Measurements from ENCODE around the gene SIAH1. TPM values are rescaled to one million over a fixed set of nuclear protein-coding genes. Genes with fewer than 3 reads are reported as not detected.
"Not testable (repeated sequence)": the region's sequence is repeated elsewhere in the genome, so short reads cannot be mapped to it uniquely, and the experiment has no call there.

Gene SIAH1
- total and polyA plus RNA-seq, 9 of the 15 experiments (the other 6 are each of a cell fraction or from before 2014, with no cell fraction given), result 4.1 to 14.3 (median 12.5) TPM

GRCh38 chr16:48371393-48371780 lies 13.8 kb downstream of the SIAH1 start (continued):
- no peak for TF ChIP-seq FIP1L1 (IDR thresholded peaks at IDR 0.05; ENCODE audit: low read depth, low read length, poor library complexity, severe bottlenecking)
- TF ChIP-seq, protein P1, sequence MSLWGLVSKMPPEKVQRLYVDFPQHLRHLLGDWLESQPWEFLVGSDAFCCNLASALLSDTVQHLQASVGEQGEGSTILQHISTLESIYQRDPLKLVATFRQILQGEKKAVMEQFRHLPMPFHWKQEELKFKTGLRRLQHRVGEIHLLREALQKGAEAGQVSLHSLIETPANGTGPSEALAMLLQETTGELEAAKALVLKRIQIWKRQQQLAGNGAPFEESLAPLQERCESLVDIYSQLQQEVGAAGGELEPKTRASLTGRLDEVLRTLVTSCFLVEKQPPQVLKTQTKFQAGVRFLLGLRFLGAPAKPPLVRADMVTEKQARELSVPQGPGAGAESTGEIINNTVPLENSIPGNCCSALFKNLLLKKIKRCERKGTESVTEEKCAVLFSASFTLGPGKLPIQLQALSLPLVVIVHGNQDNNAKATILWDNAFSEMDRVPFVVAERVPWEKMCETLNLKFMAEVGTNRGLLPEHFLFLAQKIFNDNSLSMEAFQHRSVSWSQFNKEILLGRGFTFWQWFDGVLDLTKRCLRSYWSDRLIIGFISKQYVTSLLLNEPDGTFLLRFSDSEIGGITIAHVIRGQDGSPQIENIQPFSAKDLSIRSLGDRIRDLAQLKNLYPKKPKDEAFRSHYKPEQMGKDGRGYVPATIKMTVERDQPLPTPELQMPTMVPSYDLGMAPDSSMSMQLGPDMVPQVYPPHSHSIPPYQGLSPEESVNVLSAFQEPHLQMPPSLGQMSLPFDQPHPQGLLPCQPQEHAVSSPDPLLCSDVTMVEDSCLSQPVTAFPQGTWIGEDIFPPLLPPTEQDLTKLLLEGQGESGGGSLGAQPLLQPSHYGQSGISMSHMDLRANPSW (CRISPR knock-in tag; IDR thresholded peaks at IDR 0.05), result no peak
- no peak for TF ChIP-seq NRF1 (conservative IDR thresholded peaks at IDR 0.05 in 1 of 2, IDR thresholded peaks at IDR 0.05 in 1 of 2)
- TF ChIP-seq EHMT2 (IDR thresholded peaks at IDR 0.05), result no peak
- TF ChIP-seq ZNF165 (CRISPR knock-in tag; IDR thresholded peaks at IDR 0.05; ENCODE audit: borderline replicate concordance), result no peak
- no peak for TF ChIP-seq PHF20 (IDR thresholded peaks at IDR 0.05; ENCODE audit: partially characterized antibody)

DNA sequence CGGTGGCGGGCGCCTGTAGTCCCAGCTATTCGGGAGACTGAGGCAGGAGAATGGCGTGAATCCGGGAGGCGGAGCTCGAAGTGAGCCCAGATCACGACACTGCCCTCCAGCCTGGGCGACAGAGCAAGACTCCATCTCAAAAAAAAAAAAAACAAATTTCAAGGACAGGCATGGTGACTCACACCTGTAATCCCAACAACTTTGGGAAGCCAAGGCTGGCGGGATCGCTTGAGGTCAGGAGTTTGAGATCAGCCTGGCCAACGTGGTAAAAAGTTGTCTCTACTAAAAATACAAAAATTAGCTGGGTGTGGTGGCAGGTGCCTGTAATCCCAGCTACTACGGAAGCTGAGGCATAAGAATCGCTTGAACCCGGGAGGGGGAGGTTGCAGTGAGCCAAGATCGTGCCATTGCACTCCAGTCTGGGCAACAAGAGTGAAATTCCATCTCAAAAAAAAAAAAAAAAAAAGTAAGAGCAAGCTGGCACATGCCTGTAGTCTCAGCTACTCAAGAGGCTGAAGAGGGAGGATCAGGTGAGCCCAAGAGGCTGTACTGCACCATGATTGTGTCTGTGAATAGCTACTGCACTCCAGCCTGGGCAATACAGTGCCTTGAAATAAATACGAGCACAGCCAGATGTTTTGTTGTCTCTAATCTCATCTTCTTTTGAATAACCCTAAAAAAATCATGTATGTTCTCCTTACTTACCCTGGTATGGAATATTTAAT lies 14.4 kb downstream of the SIAH1 start:
- H3K4me3 ChIP-seq; H3K27ac ChIP-seq (ENCODE audit: extremely low read depth, low read depth, low read length); H3K9me1 ChIP-seq (ENCODE audit: control insufficient read depth, insufficient read depth, low read length); intact Hi-C loops (cut with micrococcal nuclease); H3K9ac ChIP-seq (ENCODE audit: insufficient read depth in 1 of 2, low read depth in 2 of 2, low read length in 2 of 2); H3K9me3 ChIP-seq (replicated peaks; ENCODE audit: control insufficient read depth, insufficient read depth, low read depth, low read length); BruUV-seq (replicated peaks); H3K36me3 ChIP-seq (ENCODE audit: control insufficient read depth, insufficient read depth, low read length); H3K4me2 ChIP-seq (ENCODE audit: insufficient read depth, low read length); CTCF ChIA-PET (ENCODE audit: low intra/inter-chr PET ratio); H3K27me3 ChIP-seq (ENCODE audit: control insufficient read depth in 2 of 2, insufficient read depth in 2 of 2, low read length in 2 of 2); ATAC-seq; H2AFZ ChIP-seq (ENCODE audit: low read depth, low read length); in situ Hi-C loops (cut with MboI); DNase-seq (ENCODE audit: extremely low read depth in 1 of 4, low spot score in 3 of 4); FAIRE-seq: not testable (repeated sequence)
- Histone ChIP-seq H3K4me1 (replicated peaks in 1 of 2; ENCODE audit: control insufficient read depth in 2 of 2, insufficient read depth in 2 of 2, low read length in 2 of 2) (peaks cover 9 to 32% of the 10 kb centered on the region in 2 experiments), H3K79me2 (ENCODE audit: control insufficient read depth, insufficient read depth, low read length) (peaks cover 98% of the 10 kb centered on the region), H4K20me1 (replicated peaks; ENCODE audit: control insufficient read depth, insufficient read depth, low read length) (peaks cover 11% of the 10 kb centered on the region; the same call in 1 of the 2 replicates)
- POLR2A ChIA-PET, result interaction anchor here (1.2 to 2.1 kb wide), 3 partner anchors 9 to 13 kb away, joined by 3 to 16 read pairs (median 8); no protein-coding TSS in a partner anchor
- WGBS (ENCODE audit: insufficient coverage, low coverage, missing lambda C conversion rate), result 88% methylated on average over 17 of the region's 18 CpGs

Measured in K562 (cell line).